Measurements from ENCODE around the gene VASH1.

DNA sequence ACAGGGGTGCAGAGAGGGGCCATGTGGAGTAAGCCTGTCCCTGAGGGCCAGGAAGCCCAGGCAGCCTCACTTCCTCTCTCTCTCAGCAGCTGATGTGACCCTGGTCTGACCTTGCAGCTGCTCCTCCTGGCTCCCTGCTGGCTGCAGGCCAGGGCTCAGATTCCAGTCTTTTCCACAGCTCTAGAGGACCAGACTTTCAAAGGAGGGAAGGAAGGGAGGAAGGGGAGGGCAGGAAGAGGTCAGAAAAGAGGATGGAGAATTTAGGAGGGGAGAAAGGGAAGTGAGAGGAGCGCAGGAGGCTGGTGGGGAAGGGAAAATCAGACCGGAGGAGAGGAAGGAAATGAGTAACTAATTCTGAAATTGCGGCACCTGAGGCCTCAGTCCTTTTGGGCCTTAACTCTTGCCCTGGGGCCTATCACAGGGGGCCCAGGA lies 40.9 kb upstream of the VASH1 start:
- TF ChIP-seq TCF12 (IDR thresholded peaks at IDR 0.05; ENCODE audit: low read depth): no peak
- TF ChIP-seq, protein P1, sequence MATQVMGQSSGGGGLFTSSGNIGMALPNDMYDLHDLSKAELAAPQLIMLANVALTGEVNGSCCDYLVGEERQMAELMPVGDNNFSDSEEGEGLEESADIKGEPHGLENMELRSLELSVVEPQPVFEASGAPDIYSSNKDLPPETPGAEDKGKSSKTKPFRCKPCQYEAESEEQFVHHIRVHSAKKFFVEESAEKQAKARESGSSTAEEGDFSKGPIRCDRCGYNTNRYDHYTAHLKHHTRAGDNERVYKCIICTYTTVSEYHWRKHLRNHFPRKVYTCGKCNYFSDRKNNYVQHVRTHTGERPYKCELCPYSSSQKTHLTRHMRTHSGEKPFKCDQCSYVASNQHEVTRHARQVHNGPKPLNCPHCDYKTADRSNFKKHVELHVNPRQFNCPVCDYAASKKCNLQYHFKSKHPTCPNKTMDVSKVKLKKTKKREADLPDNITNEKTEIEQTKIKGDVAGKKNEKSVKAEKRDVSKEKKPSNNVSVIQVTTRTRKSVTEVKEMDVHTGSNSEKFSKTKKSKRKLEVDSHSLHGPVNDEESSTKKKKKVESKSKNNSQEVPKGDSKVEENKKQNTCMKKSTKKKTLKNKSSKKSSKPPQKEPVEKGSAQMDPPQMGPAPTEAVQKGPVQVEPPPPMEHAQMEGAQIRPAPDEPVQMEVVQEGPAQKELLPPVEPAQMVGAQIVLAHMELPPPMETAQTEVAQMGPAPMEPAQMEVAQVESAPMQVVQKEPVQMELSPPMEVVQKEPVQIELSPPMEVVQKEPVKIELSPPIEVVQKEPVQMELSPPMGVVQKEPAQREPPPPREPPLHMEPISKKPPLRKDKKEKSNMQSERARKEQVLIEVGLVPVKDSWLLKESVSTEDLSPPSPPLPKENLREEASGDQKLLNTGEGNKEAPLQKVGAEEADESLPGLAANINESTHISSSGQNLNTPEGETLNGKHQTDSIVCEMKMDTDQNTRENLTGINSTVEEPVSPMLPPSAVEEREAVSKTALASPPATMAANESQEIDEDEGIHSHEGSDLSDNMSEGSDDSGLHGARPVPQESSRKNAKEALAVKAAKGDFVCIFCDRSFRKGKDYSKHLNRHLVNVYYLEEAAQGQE (IDR thresholded peaks at IDR 0.05; ENCODE audit: low read depth): no peak
- no peak for TF ChIP-seq EP300 (IDR thresholded peaks at IDR 0.05; ENCODE audit: borderline replicate concordance)
- no peak for TF ChIP-seq TAF1 (IDR thresholded peaks at IDR 0.05; ENCODE audit: low read depth)
- TF ChIP-seq NFIC (IDR thresholded peaks at IDR 0.05): no peak
- TF ChIP-seq, protein P2, sequence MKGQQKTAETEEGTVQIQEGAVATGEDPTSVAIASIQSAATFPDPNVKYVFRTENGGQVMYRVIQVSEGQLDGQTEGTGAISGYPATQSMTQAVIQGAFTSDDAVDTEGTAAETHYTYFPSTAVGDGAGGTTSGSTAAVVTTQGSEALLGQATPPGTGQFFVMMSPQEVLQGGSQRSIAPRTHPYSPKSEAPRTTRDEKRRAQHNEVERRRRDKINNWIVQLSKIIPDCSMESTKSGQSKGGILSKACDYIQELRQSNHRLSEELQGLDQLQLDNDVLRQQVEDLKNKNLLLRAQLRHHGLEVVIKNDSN (IDR thresholded peaks at IDR 0.05): no peak
